Fibroblast of lung (primary cell): ENCODE data around the gene ZBP1.

Experiments used
- CTCF ChIP-seq, 2 donors: IDR thresholded peaks in 1 of 2; conservative IDR thresholded peaks in 1 of 2; 1 replicate in 1 of 2; 2 replicates in 1 of 2; pipeline ENCODE4 v1.5.1; 2011 to 2012; ENCODE audit warnings: low read length in 2 of 2, control low read depth in 1 of 2, inconsistent platforms in 1 of 2, low read depth in 1 of 2, mild to moderate bottlenecking in 1 of 2
- EZH2 ChIP-seq: IDR thresholded peaks from 2 replicates; pipeline ENCODE4 v1.5.1; 2012; ENCODE audit warnings: low read length, control low read depth, mild to moderate bottlenecking; ENCODE audit errors: missing control alignments

GRCh38 chr20:57663681-57664451, 43.6 kb upstream of the ZBP1 start:
- no peak for TF ChIP-seq CTCF (conservative IDR thresholded peaks at IDR 0.05 in 1 of 2, IDR thresholded peaks at IDR 0.05 in 1 of 2; ENCODE audit: low read depth in 1 of 2, low read length in 2 of 2)
- no peak for TF ChIP-seq EZH2
